Activated CD4-positive, alpha-beta T cell treated with anti-CD3 and anti-CD28 coated beads, Interleukin-2, amount 50 U/mL, for 24 hours (primary cell): Measurements from ENCODE around the gene CDCA7.
"Not testable (repeated sequence)": the region's sequence is repeated elsewhere in the genome, so short reads cannot be mapped to it uniquely, and the experiment has no call there.

Experiments used
- DNase-seq, 2 donors: peaks; one replicate each; pipeline ENCODE4 v3.0.0-alpha.2; 2020; ENCODE audit warnings: low read depth in 1 of 2, low spot score in 1 of 2

Gene CDCA7

DNA sequence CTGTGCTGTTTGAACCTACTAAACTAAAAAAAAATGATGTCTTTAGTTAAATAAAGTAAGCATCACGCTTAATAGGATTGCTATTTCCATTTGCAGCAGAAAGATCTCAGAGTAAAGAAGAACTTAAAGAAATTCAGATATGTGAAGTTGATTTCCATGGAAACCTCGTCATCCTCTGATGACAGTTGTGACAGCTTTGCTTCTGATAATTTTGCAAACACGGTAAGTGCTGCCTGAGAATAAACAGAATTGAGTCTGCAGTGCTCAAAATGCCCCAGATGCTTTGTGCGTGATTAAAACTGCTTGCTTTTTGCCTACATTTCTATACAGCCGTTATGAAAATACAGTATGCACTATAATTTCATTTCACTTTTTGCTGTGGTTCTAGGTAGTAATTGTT lies 3.9 kb downstream of the CDCA7 start:
- no peak for DNase-seq

DNA sequence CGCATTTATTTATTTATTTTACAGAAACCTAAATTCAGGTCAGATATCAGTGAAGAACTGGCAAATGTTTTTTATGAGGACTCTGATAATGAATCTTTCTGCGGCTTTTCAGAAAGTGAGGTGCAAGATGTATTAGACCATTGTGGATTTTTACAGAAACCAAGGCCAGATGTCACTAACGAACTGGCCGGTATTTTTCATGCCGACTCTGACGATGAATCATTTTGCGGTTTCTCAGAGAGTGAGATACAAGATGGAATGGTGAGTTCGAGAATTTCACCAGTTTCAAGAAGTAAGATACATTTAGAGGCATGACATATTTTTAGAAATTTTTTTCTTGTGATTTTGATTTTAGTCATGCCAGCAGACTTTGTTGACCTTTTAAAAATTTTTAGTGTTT lies 4.6 kb downstream of the CDCA7 start:
- no peak for DNase-seq

DNA sequence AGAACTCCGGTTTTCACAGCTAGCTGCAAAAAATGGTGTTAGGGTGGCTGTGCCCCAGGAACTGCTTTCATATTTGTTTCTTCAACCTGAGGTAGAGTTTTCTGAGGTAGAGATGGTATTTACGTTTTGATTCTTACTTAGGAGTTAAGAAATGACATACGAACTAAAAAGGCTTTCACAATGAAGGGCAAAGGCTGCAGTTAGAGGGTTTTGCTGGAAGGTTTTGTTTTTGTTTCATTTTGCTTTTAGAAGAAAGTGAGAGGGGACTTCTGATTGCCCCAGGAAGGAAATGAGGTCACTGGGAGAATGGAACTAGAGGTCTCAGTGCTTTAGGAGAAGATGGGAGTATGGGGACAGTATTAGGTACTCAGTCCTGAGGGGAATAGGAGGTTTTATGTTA lies 15.5 kb downstream of the CDCA7 start:
- no peak for DNase-seq

DNA sequence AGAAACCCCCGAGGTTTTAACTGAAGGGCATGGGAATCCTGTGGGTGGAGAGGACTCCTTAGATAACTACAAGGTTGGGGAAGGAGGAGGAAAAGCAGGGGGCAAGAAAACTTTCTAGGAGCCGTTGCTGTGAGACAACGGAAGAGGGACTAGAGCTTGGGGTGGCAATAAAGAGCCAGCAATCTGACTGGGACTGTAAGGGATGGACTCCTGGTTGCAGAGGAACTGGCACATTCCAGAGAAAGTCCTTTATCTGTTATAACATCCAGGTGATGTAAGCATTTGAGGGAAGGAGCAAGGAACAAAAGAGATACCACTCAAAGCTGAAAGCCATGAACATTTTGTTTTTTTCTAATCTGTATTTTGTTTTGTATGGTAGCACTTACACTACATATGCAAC lies 16.4 kb downstream of the CDCA7 start:
- DNase-seq: no peak

DNA sequence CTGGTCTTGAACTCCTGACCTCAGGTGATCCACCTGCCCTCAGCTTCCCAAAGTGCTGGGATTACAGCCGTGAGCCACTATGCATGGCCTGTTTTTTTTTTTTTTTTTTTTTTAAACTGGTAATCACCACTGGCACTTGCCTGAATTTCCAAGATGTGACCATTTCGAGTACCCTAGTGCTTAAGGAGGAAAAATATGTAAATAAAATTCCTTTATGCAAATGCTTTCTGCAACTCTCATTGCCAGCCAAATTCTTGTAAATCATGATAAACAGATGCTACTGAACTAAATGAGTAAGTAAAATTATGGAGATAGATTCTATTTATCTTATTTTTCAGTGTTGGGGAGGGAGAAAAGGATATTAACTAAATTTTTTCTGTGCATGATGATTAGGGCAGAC lies 18.6 kb downstream of the CDCA7 start:
- no peak for DNase-seq

DNA sequence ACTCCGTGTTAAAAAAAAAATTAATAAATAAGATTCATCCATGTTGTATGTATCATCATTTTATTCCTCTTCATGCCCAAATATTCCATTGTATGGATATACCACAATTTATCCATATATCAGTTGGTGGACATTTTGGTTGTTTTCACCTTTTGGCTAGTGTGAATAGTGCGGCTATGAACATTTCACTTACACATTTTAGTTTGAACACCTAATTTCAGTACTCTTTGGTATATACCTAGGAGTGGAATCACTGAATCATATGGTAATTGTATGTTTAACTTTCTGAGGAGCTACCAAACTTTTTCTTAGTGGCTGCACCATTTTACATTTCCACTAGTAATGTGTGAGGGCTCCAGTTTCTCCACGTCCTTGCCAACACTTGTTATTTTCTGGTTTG lies 20.0 kb downstream of the CDCA7 start:
- no peak for DNase-seq

DNA sequence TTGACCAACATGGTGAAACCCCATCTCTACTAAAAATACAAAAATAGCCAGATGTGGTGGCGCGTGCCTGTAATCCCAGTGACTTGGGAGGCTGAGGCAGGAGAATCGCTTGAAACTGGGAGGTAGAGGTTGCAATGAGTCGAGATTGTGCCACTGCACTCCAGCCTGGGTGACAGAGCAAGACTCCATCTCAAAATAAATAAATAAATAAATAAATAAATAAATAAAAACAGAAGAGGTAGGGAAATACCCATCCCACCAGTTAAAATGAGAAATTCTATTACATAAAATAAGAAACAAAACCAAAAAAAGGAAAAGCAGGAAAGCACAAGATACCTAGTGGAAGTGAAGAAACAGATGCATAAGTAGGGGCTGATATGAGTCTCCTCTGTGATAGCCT lies 30.9 kb downstream of the CDCA7 start:
- not testable (repeated sequence) for DNase-seq

DNA sequence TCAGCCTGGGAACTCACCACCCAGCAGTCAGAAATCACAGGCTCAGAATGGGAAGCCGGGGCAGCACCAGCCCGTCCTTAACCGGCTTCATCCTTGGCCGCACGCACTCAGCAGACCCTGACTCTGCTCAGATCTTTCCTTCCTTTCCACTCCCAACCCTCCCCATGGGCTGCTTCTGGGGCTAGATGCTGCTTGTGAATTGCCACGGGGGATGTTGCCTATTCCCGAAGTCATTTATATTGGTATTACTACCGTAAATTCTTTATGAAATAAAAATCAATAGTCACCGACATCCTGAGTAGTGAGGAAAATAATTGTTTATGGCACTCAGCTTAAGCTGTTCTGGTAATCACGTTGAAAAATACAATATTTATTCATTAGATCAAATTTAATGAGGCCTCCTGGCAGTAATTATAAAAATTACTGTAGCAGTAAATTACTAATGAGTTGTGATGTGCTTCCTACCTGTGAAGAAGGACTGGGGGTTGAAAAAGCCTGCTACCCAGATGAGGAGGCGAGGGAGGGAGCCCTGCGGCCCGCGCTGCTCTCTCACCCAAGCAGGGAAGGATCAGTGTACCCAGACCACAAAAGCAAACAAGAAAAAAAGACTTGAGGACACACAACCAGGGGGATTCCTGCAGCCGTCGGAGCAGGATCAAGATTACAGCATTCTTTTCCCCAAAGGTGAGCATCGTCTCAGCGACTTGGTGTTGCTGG lies 31.5 kb downstream of the CDCA7 start:
- DNase-seq: no peak

DNA sequence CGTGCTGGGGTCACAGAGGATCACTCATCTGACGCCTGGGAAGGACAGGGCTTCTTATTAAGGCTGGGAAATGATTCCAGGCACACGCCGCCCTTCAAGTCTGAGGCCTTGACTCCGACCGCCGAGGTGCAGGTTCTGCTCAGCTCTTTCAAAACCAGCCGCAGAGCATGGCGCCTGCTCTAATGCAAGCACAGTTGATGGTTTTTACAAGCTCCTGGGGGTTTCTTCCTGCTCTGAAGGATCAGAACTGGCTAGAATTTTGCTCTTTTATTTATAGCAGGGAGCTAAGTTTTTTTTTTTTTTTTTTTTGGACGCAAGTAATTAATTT lies 32.0 kb downstream of the CDCA7 start:
- no peak for DNase-seq

DNA sequence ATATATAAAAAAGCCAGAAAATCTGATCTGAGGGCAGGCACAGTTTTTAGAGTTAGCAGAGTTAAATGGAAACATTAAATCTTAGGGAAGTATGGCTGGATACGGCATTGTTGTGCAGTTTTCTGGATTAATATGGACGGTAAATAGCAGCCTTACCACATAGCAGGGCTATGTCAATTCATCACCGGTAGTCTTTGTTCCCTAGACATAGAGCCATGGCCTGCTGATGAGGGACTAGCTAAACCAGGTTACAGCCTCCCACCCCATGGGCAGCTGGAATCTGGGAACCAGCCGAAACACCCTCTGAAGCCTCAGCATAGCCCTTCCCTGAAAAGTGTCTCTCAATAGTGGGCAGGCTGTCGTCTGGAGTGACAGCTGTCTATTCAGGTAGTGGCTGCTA lies 32.4 kb downstream of the CDCA7 start:
- DNase-seq: no peak

DNA sequence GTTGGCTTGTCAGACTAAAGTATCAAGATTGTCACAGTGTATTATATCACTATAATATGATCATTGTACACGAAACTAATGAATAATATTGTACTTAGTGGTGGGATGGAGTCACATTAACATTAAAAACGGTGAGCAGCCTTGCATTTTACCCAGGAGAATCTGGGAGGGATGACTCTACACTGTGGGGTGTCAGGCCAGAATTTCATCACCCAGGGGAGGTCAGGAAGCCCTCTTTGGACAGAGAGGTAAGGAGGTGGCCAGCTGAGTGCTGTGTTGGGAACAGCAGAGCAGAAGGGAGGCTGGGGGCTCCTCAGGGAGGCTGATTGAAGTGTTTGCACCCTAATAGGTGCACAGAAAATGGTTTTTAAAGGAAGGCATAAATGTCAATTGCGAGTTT lies 33.0 kb downstream of the CDCA7 start:
- DNase-seq: no peak

DNA sequence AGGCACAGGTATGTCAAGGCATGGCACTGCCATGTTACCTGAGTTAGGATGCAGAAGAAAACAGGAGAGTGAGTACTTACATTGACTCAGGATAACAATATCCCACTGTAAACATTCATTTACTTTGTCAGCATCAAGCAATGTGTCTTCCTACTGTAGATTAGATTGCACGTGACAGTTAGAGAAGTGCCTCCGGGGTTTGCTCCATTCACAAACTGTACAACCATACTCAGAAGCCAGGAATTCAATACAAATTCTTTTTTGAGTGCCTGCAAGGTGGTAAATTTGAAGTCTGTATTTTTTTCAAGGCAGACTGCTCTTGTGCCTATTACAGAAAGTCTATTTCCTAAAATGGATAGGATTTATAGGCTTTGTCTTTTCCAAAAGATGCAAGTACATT lies 34.1 kb downstream of the CDCA7 start:
- DNase-seq: no peak

DNA sequence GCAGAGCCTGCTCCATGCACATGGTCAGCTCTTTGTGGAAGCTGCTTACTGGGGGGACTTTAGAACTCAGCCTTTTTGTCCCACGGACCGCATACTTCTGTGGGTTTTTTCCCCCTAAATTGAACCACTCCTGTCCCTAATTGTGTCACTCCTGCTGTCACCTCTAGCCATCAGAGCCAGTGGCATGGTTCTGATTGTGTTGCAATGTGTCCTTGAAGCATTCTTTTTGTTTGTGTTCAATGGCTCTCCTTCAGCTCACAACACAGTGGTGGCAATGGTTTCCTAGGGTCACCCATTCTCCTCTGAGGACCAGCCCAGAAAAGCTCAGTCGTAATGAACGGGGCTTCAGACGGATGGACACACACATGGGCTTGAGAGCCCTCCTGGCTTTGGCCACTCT lies 35.4 kb downstream of the CDCA7 start:
- no peak for DNase-seq

DNA sequence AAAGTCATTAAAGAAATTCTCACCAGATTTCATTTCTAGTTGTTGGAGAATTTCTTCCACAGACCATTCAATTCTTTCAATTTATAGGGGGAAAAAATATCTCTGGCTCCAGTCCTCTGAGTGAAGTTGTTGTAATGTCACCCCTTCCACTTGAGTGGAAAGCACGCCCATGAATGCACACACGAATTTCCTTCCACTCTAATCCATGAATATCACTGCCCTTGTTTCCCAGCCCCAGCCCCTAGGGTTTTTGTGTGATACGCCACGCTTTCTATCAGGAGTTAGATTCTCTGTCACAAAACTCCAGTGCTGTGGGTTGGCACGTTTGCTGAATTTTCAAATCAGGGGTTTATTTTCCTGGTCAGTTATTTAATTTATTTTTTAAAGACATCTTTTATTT lies 38.1 kb downstream of the CDCA7 start:
- DNase-seq: no peak

DNA sequence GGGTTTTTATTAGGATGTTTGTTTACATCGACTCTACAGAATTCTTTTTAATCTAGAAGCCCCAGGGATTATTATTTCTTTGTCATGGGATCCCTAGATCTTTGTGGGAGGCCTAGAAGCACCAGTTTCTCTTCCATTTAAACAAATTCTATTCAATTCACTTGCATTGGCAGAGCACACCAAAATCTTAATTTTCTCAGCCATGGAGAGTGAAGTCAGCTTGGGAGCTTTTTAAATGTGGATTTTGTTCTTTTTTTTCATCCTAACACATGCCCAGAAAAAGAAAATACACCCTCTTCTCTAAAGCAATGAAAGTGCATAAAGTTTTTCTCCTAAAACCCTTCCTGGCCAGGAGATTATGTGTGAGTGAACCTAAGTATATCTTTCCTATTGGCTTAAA lies 38.5 kb downstream of the CDCA7 start:
- DNase-seq: no peak

DNA sequence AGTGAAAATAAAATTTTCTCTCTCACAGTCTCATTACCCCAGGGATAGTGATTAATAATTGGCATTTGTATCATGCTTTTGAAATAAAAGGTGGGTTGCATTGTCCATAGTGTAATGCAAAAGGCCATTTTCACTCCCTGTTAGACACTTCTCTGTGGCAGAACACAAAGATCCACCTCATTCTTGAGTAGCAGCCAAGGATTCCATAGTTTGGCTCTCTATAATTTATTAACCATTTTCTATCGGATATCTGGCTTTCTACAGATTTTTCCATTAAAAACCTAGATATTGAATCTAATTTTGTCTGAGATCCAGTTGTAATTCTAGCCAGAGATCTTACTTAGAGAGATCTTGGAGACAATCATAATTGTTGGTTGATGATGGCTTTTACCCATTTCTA lies 39.0 kb downstream of the CDCA7 start:
- no peak for DNase-seq

DNA sequence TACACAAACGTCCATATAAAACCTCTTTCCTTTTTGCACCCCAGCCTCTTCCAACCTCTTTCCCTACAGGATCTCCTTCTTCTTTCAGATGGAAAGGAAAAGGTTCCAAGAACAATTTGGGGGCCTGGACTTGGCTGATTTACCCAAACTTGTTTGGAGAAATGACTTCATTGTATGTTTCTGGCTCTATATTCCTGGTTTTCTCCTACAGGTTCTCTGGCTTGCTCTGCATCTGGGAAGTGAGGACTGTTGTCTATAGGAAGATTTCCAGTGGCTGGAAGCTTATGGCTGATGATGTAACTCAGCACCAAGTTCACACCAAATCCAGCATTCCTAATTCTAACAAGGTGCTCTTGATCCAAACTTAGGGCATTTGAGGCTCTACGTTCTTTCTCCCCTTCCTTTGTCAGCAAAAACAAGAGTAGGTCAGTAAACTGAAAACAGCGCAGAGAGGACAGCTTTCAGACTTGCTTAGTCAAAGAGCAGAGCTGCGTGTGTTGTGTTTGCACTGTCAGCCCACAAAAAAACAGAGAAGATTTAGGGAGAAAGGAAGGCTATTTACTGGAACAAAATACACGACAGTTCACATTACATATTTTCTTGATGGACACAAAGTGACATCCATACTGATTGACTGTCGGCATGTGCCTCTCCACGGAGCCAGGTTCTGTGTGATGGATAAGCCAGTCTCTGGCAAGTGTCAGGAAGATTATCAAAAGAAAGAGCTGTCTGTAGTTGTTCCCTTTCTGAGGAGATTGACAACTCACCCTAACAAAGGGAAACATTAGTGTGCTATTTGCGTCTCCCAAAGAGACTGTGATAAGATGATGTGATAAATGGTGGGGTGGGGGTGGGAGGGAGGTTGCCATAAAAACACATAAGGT lies 39.7 kb downstream of the CDCA7 start:
- DNase-seq: no peak

DNA sequence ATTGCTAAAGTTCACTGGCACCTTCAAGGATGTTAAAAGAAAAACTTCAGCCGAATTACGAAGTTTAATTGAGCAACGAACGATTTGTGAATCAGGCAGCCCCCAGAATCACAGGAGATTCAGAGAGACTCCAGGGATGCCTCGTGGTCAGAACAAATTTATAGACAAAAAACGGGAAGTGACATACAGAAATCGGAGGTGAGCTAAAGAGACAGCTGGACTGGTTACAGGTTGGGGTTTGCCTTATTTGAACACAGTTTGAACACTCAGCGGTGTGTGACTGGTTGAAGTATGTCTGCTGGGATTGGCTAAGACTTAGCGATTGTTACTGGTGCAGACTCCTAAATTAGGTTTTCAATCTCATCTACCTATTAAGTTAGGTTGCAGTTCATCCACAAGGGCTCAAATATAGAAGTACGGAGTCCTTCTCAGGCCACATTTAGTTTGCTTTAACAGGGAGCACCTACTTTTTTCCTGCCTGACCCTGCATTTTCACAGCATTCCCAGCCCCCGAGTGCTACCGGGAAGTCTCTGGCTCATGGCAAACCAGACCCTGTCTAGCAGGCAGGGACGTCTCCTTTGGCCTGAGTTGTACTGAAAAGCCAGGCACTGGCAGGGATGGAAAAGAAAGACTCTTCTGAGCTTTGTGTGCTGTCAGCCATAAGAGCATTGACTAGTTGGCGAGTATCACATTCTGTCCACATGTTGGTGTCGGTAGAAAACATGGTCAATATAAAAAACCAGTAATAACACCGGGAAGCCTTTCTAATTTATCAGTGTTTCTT lies 41.1 kb downstream of the CDCA7 start:
- DNase-seq: no peak

DNA sequence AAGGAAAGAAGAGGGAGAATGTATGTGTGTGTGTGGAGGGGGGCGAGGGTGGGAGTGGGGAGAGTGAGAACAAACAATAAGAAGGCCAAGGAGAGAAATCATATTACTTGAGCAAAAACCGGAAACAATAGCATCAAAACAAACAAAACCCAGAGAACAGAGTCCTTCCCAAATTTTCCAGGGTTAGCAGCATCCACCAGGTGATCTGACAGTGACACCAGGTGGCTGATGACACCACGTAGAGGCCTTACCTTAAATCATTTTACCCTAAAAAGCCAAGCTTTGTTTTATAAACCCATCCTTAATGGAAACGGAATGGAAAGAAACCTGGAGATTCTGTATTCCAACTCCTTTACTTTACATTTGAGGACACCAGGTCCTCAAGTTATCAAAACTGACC lies 42.9 kb downstream of the CDCA7 start:
- no peak for DNase-seq

DNA sequence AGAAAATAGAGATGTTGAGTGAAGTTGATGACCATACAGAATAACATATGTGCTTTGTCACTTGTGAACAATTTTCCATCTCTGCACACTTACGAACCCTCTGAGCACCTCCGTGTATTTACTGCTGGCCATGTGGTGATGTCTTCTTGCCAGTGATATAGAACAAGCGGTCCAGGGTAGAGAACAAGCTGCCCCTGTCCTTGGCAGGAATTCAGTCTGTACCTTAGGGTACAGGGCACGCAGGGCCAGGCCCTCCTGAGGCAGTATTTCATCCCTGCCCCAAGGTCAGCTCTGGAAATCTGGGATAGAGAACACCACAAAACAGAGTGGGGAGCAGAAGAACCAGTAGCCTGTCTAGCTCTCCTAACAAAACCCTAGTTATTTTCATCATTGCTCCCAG lies 44.6 kb downstream of the CDCA7 start:
- no peak for DNase-seq

DNA sequence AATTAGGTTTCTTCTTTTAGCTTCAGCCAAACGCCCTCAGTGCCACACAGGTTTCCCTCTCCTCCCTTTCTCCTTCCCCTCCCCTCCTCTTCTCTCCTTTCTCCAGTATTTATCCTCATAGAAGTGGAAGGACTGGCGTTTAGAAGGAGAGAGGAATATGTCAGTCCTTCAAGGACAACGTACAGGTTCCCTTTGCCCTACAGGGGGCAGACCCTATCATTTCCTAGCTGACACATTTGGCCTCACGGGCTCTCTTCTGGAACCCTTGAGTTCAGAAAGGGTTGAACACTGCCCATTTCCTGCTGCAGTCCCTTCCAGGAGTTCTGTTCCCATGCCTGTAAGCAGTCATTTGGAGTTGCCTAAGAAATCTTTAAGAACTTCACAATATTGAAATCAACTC lies 46.1 kb downstream of the CDCA7 start:
- no peak for DNase-seq

DNA sequence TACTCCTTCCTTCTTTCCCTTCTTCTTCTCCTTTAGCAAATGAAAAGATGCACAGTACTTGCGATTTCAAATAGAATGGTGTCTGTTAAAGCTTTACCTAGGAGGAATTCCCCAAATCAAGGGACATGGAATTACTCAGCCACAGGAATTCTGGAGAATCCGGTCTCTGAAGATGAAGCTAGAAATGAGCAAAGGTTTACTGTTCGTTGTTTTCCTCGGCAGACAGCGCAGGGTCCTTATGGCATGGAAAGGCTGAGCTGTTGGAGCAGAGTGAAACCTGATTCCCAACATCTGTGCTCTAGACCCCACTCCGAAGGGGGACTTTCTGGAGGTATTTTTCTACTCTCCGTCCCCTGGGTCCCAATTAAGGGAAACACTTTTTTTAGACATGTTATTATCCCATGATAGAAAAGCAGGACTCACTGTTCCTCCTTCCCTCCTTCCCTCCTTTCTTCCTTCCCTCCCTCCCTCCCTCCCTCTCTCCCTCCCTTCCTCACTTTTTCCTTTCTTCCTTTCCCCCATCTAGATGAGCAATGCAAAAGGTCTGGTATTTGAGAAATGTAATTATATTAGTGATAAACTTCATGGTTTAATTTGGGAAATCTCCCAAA lies 47.1 kb downstream of the CDCA7 start:
- no peak for DNase-seq
